ENCODE measurements around the gene TMEM88.

Gene TMEM88

DNA sequence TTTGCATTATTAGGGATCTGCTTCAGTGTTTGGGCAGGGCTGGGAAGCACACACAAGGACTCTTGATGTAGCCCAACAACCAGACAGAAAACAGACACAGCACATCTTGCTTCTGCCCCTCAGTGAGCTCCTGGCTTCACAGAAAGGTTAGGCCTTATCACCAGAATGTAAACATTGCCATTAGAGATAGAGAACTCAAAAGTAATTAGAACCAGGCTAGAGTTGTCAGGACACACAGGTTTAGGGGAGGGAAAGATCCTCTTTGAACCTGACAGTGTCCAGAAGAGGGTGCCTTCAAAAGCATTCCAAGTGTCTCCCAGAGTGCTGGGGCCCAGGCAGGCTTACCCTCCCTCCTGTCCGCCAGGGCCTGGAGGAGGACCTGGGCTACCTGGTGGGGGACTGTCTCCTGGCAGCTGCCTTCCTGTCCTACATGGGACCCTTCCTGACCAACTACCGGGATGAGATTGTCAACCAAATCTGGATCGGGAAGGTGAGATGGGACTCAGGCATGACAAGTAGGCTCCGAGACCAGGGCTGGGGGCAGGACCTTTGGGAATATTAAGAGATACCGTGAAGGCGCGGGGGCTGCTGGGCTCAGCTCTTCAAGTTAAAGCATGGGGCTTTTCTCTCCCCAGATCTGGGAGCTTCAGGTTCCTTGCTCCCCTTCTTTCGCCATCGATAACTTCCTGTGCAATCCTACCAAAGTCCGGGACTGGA lies 37.8 kb upstream of the TMEM88 start:
- Histone ChIP-seq H3K79me2 (ENCODE audit: low read length) (no peaks in the 10 kb centered on the region), H2AFZ (ENCODE audit: low read length) (no peak overlapping the region), H3K36me3 (replicated peaks; ENCODE audit: insufficient read depth, low read length) (no peaks in the 10 kb centered on the region), H3K4me2 (ENCODE audit: low read depth, low read length) (no peak overlapping the region), H3K4me1 (ENCODE audit: low read length) (no peaks in the 10 kb centered on the region), H3K9ac (ENCODE audit: low read length) (no peak overlapping the region), H3K9me3 (replicated peaks; ENCODE audit: insufficient read depth, low read length) (no peaks in the 10 kb centered on the region), H3K27me3 (replicated peaks; ENCODE audit: insufficient read depth, low read length) (peaks cover 97% of the 10 kb centered on the region), H4K20me1 (ENCODE audit: insufficient read depth, low read length) (no peaks in the 10 kb centered on the region), H3K4me3 (ENCODE audit: low read length) (no peak overlapping the region), H3K27ac (ENCODE audit: low read length) (no peak overlapping the region), H3K9me2 (replicated peaks; ENCODE audit: insufficient read depth, low read length) (no peaks in the 10 kb centered on the region), H3F3A (ENCODE audit: insufficient read depth, low read length) (no peaks in the 10 kb centered on the region)
- DNase-seq: no peak
- TF ChIP-seq EZH2 (optimal IDR thresholded peaks at IDR 0.05; ENCODE audit: low read depth, low read length) (no peak), EZH2phosphoT487 (IDR thresholded peaks at IDR 0.05; ENCODE audit: low read length) (no peak)
- TF ChIP-seq, protein P1, sequence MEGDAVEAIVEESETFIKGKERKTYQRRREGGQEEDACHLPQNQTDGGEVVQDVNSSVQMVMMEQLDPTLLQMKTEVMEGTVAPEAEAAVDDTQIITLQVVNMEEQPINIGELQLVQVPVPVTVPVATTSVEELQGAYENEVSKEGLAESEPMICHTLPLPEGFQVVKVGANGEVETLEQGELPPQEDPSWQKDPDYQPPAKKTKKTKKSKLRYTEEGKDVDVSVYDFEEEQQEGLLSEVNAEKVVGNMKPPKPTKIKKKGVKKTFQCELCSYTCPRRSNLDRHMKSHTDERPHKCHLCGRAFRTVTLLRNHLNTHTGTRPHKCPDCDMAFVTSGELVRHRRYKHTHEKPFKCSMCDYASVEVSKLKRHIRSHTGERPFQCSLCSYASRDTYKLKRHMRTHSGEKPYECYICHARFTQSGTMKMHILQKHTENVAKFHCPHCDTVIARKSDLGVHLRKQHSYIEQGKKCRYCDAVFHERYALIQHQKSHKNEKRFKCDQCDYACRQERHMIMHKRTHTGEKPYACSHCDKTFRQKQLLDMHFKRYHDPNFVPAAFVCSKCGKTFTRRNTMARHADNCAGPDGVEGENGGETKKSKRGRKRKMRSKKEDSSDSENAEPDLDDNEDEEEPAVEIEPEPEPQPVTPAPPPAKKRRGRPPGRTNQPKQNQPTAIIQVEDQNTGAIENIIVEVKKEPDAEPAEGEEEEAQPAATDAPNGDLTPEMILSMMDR (IDR thresholded peaks at IDR 0.05; ENCODE audit: low read length): no peak

DNA sequence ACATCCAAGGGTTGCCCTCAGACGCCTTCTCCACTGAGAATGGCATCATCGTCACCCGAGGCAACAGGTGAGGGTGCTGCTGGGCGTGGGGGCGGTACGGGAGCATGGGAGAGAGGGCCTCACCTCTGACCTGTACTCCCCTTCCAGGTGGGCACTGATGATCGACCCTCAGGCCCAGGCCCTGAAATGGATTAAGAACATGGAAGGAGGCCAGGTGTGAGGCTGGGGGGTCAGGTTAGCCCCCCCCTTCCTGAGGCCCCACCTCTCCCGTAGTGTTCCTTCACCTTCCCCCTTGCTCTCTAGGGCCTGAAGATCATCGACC lies 37.3 kb upstream of the TMEM88 start:
- H3K79me2 ChIP-seq (ENCODE audit: low read length): no peaks in the 10 kb centered on the region
- H3K4me1 ChIP-seq (ENCODE audit: low read length): no peaks in the 10 kb centered on the region
- H3K27me3 ChIP-seq (replicated peaks; ENCODE audit: insufficient read depth, low read length): peaks cover 99% of the 10 kb centered on the region
- H3K27ac ChIP-seq (ENCODE audit: low read length): no peak overlapping the region
- TF ChIP-seq EZH2phosphoT487 (IDR thresholded peaks at IDR 0.05; ENCODE audit: low read length) (no peak), EZH2 (optimal IDR thresholded peaks at IDR 0.05; ENCODE audit: low read depth, low read length) (no peak)
- TF ChIP-seq, protein P1 (IDR thresholded peaks at IDR 0.05; ENCODE audit: low read length): no peak
- no peak overlapping the region for H3K9ac ChIP-seq (ENCODE audit: low read length)
- DNase-seq: no peak
- H3K4me2 ChIP-seq (ENCODE audit: low read depth, low read length): no peak overlapping the region
- H3K36me3 ChIP-seq (replicated peaks; ENCODE audit: insufficient read depth, low read length): no peaks in the 10 kb centered on the region
- no peaks in the 10 kb centered on the region for H3K9me3 ChIP-seq (replicated peaks; ENCODE audit: insufficient read depth, low read length)
- no peaks in the 10 kb centered on the region for H3F3A ChIP-seq (ENCODE audit: insufficient read depth, low read length)
- H2AFZ ChIP-seq (ENCODE audit: low read length): no peak overlapping the region
- no peak overlapping the region for H3K4me3 ChIP-seq (ENCODE audit: low read length)
- no peaks in the 10 kb centered on the region for H4K20me1 ChIP-seq (ENCODE audit: insufficient read depth, low read length)
- H3K9me2 ChIP-seq (replicated peaks; ENCODE audit: insufficient read depth, low read length): no peaks in the 10 kb centered on the region

DNA sequence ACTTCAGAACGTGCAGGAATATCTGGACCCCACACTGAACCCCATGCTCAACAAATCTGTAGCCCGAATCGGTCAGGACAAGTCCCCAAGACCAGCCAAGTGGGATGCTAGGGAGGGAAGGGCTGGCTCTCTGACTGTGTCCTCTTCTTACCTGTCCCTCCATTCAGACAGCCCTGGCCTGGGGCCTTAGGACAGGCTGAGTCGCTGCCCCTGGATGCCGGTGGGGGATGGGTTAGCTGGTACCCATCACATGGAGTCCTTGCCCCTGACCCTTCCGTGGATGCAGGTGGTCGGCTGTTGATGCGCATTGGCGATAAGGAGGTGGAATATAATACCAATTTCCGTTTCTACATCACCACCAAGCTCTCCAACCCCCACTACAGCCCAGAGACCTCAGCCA lies 36.8 kb upstream of the TMEM88 start:
- Histone ChIP-seq H3K9ac (ENCODE audit: low read length) (no peak overlapping the region), H3K4me2 (ENCODE audit: low read depth, low read length) (no peak overlapping the region), H3K27ac (ENCODE audit: low read length) (no peak overlapping the region), H3K9me3 (replicated peaks; ENCODE audit: insufficient read depth, low read length) (no peaks in the 10 kb centered on the region), H3K4me3 (ENCODE audit: low read length) (no peak overlapping the region), H3F3A (ENCODE audit: insufficient read depth, low read length) (no peaks in the 10 kb centered on the region), H3K79me2 (ENCODE audit: low read length) (no peaks in the 10 kb centered on the region), H3K4me1 (ENCODE audit: low read length) (no peaks in the 10 kb centered on the region), H3K27me3 (replicated peaks; ENCODE audit: insufficient read depth, low read length) (peaks cover 96% of the 10 kb centered on the region), H3K36me3 (replicated peaks; ENCODE audit: insufficient read depth, low read length) (no peaks in the 10 kb centered on the region), H2AFZ (ENCODE audit: low read length) (no peak overlapping the region), H4K20me1 (ENCODE audit: insufficient read depth, low read length) (no peaks in the 10 kb centered on the region), H3K9me2 (replicated peaks; ENCODE audit: insufficient read depth, low read length) (no peaks in the 10 kb centered on the region)
- TF ChIP-seq EZH2 (optimal IDR thresholded peaks at IDR 0.05; ENCODE audit: low read depth, low read length): no peak
- TF ChIP-seq, protein P1 (IDR thresholded peaks at IDR 0.05; ENCODE audit: low read length): no peak
- TF ChIP-seq EZH2phosphoT487 (IDR thresholded peaks at IDR 0.05; ENCODE audit: low read length): no peak
- no peak for DNase-seq
